H1 (cell line): ENCODE measurements around the gene DBX1.

ENCODE experiments used
- BRCA1 ChIP-seq: IDR thresholded peaks from 2 replicates; pipeline ENCODE4 v1.6.1; 2012; ENCODE audit warnings: low read depth, low read length, improper control_type of control experiment
- CTBP2 ChIP-seq: IDR thresholded peaks from 2 replicates; pipeline ENCODE4 v1.7.0; 2011; ENCODE audit warnings: borderline replicate concordance, mild to moderate bottlenecking, moderate library complexity, mixed read lengths, low read length; ENCODE audit not compliant: insufficient read depth, insufficient read length
- CTCF ChIP-seq, 3 experiments: IDR thresholded peaks; 1 replicate in 2 of 3; 2 replicates in 1 of 3; pipeline versions ENCODE4 v1.5.1 to v1.6.1; 2011; ENCODE audit warnings: low read length in 3 of 3, mild to moderate bottlenecking in 3 of 3, inconsistent platforms in 2 of 3, low read depth in 1 of 3, moderate library complexity in 1 of 3; ENCODE audit not compliant: insufficient read depth in 1 of 3; ENCODE audit errors: control extremely low read depth in 1 of 3
- EZH2 ChIP-seq: fragments of 200-600 bp; sonication (generic); IDR thresholded peaks from 2 replicates; pipeline ENCODE4 v1.7.1; 2012; ENCODE audit warnings: low read depth, mild to moderate bottlenecking, moderate library complexity, low read length, inconsistent platforms; ENCODE audit not compliant: severe bottlenecking
- POLR2A ChIP-seq, 2 experiments: IDR thresholded peaks; 1 replicate in 1 of 2; 2 replicates in 1 of 2; pipeline ENCODE4 v1.6.1; 2011; ENCODE audit warnings: low read depth in 2 of 2, low read length in 2 of 2, mild to moderate bottlenecking in 2 of 2; ENCODE audit errors: control extremely low read depth in 1 of 2
- POLR2AphosphoS5 ChIP-seq: IDR thresholded peaks from 2 replicates; pipeline ENCODE4 v1.6.1; 2011; ENCODE audit warnings: low read depth, low read length
- RBBP5 ChIP-seq: IDR thresholded peaks from 2 replicates; pipeline ENCODE4 v1.7.1; 2012; ENCODE audit warnings: low read depth, mild to moderate bottlenecking, inconsistent platforms, low read length, moderate library complexity, borderline replicate concordance
- SP1 ChIP-seq: IDR thresholded peaks from 2 replicates; pipeline ENCODE4 v1.6.1; 2011; ENCODE audit warnings: low read depth, low read length
- SRF ChIP-seq: IDR thresholded peaks from 2 replicates; pipeline ENCODE4 v1.6.1; 2011; ENCODE audit warnings: mild to moderate bottlenecking, low read depth, low read length, moderate library complexity
- USF2 ChIP-seq: IDR thresholded peaks from 2 replicates; pipeline ENCODE4 v1.6.1; 2011; ENCODE audit warnings: low read length, improper control_type of control experiment
- ZNF274 ChIP-seq: IDR thresholded peaks from 2 replicates; pipeline ENCODE4 v1.7.0; 2012; ENCODE audit warnings: low read length, borderline replicate concordance; ENCODE audit errors: extremely low read depth

- TF ChIP-seq ZNF274 (no peak), POLR2A (IDR thresholded peaks at IDR 0.05; ENCODE audit: control extremely low read depth in 1 of 2, low read depth in 2 of 2, low read length in 2 of 2) (no peak), SRF (no peak), EZH2 (no peak), BRCA1 (no peak), CTCF (IDR thresholded peaks at IDR 0.05; ENCODE audit: control extremely low read depth in 1 of 3, insufficient read depth in 1 of 3, low read depth in 1 of 3, low read length in 3 of 3) (no peak), USF2 (no peak), RBBP5 (no peak), SP1 (no peak), POLR2AphosphoS5 (no peak), CTBP2 (no peak)
Observed at GRCh38 chr11:20116825-20117224, 43.5 kb downstream of the DBX1 start.
